Limb (tissue), 2 donors: ENCODE results near the gene CHST15.

ENCODE experiments used
- DNase-seq, 2 donors: peaks; one replicate each; pipeline ENCODE4 v3.0.0-alpha.2; 2016; ENCODE audit errors: extremely low spot score in 2 of 2

The CHST15 gene

DNA sequence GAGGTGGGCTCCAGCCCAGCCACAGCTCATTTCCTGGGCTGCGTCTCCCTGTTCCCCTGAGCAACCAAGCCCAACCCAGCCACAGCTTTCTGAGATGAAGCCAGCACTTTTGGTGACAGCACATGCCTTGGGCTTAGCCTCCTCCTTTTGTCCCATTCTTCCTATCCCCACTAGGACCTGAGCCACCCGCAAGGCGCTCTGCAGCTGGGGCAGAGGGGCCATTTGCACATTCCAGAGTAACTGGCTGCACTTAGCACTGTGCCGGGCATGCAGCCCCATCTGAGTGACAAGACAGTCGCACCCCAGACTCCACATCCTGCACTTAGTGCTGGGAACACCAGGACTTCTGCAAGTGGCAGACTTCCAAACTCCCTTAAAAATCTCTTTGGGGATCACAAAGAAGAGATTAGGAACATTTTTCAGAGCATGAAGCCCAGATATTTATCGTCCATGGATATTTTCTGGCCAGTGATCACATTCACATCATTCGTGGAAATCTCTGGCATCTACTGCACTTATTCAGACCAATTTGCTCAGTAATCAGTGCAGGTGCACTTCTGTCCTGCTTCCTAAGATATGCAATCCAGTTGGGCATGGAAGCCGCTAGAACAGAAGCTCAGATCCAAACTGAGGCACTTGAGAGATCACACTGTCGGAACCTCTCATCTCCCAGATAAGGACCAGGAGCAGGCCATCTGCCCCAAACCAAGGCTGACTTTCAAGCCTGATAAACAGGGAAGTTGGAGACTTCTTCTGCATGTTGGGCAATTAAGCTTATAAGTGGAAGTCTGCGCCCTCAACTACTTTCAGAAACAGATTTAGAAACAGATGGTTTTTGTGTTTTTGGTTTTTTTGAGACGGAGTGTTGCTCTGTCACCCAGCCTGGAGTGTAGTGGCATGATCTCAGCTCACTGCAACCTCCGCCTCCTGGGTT lies 26.4 kb downstream of the CHST15 start:
- no peak for DNase-seq

DNA sequence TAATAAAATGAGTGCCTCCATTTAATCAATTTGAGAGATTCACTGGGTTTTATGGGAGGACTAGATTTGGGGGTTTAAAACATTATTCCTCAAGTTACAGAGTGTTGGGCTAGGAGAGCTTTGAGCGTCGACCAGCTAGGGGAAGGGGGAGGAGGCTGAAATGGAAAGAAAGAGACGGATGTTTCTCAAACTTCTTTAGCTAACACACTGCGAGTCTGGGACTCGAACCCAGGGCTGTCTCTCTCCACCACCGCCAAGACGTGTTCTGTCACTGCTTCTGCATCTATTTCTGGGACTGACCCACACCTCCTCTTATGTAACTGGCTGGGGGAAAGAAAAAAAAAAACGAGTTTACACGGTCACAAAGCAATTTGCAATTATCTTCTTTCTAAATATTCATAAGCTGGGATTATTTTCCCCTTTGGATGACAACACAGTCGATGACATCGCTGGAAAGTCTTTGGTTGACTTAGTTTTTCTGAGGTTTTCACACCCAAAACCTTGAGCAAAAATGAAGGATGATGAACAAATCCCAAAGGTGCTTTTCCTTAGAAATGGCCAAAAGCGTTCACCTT lies 27.2 kb downstream of the CHST15 start:
- DNase-seq: no peak

DNA sequence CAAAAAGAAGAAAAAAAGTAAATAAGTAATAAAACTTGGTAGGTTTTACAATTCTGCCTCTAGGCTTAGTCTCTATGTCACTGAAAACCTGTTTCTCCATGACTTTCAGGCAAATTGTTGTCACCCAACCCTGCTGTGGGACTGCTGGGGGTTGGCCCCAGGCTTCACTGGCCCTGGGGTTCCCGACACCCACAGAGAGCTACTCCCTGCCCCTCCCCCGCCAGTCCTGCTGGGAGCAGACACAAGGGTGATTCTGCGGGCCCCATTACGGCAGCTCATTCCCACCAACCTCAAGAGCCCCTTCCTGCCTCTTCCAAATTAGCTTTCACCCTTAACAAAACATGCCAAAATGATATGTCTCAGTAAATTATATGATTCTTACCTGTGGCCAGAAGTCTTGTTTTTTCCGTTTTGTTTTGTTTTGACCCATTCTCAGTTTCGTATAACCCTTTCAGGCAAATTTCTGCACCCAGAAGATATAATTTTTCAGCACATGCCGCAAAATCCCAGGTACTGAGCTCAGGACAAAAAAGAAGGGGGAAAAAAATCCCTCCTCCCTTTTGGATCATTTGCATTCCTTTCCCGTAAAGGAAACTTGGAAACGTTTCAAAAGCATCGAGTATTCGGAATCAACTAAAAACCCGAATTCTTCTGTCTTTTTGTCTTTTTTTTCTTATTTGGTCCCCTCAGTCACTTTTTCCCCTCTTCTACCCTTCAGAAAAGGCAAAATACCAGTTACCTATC lies 27.8 kb downstream of the CHST15 start:
- no peak for DNase-seq

DNA sequence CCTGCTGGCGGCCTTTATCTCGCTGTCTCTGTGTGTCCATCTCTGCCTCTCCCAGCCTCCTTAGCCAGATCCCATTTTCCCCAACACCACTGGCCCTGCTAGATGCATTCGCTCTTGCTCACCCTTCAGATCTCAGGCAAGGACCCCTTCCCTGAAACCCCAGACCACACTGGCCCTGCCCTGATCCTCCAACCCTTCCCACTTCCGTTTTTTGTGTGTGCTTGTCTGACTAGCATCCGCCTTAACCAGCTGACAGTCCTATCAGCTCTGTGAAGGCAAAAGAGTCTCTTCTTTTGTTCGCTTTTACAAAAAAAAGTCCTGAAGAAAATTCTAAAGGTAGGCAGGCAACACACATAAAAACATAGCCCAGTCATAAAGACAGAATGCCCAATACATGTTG lies 28.7 kb downstream of the CHST15 start:
- no peak for DNase-seq

DNA sequence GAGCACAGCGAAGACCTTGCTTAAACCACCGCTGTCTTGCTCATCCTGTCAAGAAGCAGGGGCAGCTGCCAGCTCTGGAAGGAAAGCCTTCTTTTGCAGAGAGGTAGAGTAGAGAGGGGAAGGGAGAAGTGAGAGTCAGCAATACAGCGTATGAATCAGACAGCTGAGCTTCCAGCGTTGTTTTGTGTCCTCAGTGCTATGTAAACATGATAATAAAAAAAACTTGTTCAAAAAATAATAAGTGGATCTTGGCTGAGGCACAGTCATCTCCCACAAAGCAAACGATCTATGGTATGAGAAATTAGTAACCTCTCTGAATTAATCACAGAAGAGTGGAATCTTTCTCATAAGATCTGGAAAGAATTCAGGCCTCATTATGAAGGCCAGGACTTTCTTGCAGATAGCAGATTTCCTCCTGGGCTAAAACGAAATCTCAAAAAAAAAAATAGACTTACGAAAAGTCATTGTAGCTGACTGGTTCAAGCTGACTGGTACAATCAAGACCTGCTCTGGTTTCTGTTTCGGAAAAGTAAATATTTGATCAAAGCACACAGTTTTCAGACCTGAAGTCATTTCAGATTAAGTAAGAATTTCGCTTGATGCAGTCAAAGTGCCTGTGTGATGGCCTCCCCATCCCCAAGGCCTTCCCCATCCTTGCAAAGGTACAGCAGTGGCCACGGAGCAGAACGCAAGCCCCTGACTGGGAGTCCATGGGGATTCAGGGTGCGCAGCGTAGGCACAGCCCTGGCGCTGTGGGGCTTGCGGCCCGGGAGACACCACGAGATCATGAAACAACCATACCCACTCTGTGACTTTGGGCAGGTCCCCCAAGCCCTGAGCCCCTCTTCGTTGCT lies 29.4 kb downstream of the CHST15 start:
- no peak for DNase-seq

DNA sequence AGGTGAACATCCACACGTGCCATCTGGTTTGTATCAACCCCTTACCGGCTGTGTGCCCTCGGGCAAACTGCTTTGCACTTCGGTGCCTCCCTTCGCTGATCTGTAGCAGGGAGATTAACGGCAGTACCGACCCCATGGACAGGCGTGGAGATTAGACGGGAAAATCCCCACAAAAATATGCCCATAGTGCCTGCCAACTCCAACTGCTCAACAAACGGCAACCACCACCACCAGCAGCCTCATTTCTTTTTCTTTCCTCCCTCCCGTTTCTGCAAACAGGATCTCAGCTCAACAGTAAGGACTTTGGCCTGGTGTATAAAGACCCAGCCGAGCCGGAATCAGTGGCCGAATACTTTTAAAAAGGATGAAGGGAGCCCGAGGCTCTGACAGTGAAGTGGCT lies 31.0 kb downstream of the CHST15 start:
- DNase-seq: no peak

DNA sequence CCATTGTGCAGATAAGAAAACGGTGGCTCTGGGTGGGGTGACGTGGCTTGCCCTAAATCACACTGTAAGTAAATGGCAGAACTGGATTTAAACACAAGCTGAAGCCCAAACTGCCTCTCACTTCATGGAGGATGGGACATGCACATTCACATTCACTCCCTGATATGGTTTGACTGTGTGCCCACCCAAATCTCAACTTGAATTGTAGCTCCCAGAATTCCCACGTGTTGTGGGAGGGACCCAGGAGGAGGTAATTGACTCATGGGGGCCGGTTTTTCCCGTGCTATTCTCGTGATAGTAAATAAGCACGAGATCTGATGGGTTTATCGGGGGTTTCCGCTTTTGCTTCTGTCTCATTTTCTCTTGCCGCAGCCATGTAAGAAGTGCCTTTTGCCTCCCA lies 32.4 kb downstream of the CHST15 start:
- no peak for DNase-seq

DNA sequence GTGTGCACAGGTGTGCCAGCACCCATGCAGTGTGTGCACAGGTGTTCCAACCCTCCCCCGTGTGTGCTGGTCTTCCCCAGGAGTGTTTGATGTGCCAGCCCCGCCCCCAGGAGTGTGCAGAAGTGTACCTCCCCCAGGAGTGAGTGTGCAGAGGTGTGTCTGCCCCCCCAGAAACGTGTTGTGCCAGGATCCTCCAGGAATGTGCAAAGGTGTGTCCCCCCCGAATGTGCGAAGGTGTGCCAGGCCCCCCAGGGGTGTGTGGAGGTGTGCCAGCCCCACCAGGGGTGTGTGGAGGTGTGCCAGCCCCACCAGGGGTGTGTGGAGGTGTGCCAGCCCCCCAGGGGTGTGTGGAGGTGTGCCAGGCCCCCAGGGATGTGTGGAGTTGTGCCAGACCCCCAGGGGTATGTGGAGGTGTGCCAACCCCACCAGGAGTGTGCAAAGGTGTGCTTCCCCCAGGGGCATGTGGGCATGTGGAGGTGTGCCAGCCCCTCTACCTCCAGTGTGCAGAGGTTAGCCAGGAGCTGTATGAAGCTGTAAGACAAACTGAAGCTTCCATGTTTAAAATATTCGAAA lies 33.2 kb downstream of the CHST15 start:
- no peak for DNase-seq

DNA sequence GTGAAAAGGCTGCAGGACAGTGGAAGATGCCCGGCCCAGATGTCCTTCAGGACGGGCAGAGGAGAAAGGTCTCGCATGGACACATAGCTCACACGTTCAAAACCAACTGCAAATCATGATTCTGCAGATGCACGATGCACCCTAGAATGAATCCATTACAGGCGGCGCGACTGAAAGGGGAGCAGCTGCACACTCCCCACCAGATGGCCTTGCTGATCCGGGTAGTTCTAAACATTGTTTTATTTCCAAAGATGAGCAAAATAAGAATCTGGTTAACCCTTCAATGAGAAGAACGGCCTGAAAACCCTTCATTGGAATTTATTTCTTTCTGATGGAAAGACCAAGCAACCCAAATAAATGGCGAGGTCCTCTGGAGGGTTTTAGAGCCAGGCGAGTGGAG lies 33.8 kb downstream of the CHST15 start:
- no peak for DNase-seq

DNA sequence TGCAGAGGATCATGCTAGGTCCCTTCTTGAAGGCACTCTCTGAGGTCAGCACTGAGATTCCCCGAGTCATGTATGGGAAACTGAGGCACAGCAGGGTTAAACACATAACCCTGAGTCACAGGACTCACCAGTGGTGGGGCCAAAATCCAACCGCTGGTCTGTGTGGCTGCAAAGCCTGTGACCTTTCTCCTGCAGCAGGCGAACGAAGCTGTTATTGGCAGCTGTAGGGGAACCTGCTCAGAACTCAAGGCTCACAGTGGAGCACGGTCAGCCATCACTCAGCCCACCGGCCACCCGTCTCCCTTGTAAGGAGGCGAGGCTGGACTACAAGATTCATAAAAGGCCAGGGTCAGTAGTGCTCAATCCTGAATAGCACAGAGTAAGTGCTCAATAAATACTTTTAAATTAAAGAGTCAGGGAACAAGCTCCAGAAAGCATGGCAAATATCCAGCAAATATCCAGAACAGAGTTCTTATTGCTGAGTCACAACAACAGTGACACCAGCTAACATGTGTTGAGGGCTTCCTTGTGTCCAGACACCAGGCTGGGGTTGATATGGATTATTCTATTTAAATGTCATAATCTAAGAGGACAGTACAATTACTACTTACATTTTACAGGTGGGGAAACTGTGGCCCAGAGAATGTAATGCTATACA lies 34.9 kb downstream of the CHST15 start:
- no peak for DNase-seq

DNA sequence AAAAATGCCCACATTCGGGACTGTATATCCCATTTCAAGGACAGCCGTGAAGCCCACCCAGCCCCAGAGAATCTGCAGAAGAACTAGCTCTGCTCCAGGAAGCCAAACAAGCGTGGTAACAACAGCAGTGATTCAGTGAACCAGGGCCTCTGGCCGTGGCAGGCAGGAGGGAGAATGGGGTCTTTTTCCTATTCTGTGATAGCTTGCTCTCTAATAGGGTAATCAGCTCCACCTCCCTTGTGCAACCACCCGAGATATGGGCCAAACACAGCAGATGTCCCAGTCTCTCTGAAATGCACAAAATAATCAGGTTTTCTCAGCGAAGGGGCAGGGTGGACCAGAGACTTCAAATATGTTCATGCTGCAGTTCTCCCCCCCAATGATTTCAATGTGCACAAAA lies 35.8 kb downstream of the CHST15 start:
- DNase-seq: no peak

DNA sequence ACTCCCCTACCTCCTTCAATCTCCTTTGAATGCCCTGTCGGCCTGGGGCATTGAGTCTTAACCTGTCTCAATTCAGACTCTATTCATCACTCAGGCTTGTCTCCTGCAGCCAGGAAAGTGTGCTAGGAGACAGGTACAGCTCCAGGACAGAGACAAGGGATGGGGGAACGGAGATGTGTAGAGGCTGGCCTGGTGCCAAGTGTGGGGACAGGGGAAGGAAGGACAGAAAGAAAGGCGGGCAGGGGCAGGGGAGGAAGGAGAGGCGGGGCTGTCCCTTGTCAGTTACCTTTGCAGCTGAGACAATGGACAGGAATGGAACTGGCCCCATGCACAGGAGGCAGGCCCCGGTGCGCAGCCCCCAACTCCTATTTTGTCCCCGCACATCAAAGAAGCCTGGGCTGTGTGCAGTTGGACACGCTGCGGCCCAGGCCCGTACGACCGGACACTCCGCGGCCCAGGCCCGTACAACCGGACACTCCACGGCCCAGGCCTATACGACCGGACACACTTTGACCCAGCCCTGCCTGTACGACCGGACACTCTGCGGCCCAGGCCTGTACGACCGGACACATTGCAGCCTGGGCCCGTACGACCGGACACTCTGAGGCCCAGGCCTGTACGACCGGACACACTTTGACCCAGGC lies 36.9 kb downstream of the CHST15 start:
- no peak for DNase-seq

DNA sequence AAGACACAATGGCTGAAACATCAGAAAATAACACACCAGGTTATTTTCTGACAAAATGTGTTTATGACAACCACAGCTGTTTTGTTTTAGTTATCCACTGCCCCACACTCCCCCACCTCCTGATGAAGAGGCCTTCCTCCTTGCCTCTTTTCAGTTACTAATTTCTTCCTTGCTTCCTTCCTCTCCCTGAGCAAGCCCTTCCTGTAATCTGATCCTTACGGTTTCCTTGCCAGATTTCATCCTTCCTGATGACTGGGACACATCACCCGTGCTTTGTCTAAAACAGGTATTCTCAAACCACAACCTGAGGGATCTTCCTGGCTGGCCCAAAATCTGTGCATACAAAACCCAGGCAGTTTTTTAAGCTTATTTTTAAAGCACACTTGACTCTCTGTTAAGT lies 39.4 kb downstream of the CHST15 start:
- no peak for DNase-seq

DNA sequence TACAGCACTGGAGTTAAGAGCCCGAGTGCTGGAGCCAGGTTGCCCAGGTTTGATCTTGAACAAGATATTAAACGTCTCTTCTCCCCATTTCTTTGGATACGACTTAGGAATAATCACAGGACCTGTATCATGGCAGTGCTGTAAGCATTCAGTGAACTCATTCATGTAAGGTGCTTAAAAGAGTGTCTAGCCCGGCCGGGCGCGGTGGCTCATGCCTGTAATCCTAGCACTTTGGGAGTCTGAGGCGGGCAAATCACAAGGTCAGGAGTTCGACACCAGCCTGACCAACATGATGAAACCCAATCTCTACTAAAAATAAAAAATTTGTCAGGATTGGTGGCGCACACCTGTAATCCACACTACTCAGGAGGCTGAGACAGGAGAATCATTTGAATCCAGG lies 40.8 kb downstream of the CHST15 start:
- no peak for DNase-seq

DNA sequence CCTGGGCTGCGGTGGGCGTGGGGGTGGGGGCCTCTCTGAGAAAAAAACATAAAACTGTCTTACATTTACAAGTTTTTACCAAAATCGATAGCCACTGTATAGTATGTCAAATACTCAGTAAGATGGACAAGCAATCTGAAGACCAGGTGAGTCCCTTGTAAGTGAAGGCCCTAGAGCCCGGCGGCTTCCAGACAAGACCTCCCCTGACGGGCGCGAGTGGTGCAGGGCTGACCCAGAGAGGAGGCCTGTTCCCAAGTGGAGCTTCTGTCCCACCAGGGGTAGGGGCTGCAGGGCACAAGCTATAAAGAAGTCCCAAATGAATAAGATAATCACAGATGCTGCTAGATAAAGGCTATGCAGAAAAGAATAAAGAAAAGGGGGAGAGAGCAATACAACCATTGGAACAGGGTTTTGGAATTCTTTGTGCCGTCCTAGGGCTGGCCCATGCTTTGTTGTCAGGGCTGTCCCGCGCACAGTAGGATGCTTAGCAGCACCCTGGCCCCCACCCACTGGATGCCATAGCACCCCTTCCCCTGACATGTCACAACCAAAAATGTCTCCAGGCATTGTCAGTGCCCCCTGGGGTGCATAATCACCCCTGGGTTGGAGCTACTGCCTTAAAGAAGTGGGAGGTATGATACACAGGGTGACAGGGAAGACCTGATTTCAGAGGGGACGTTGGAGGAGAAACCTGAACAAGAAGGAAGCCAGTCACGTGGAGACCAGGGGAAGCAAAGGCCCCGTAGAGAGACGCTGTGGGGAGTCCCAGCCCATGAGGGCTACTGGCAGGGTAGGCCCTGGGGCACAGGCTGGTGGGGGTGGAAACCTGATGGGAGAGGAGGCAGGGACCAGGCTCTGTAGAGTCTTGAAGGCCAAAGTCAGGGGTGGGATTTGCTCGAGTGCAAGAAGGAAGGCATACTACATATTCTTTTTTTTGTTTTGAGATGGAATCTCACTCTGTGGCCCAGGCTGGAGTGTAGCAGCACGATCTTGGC lies 43.1 kb downstream of the CHST15 start:
- DNase-seq: no peak

DNA sequence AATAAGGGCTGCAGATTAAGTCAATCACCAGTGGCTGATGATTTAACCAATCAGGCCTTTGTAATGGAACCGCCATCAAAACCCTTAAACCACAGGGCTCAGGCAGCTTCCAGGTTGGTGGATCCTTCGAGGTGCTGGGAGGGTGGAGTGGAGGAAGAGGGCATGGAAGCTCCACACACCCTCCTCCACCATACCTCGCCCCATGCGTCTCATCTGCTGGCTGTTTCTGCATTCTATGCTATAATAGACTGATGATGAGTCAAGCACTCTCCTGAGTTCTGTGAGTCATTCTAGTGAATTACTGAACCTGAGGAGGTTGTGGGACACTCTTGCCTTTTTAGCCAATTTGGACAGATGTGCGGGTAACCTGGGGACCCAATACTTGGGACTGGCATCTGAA lies 43.9 kb downstream of the CHST15 start:
- DNase-seq: no peak

DNA sequence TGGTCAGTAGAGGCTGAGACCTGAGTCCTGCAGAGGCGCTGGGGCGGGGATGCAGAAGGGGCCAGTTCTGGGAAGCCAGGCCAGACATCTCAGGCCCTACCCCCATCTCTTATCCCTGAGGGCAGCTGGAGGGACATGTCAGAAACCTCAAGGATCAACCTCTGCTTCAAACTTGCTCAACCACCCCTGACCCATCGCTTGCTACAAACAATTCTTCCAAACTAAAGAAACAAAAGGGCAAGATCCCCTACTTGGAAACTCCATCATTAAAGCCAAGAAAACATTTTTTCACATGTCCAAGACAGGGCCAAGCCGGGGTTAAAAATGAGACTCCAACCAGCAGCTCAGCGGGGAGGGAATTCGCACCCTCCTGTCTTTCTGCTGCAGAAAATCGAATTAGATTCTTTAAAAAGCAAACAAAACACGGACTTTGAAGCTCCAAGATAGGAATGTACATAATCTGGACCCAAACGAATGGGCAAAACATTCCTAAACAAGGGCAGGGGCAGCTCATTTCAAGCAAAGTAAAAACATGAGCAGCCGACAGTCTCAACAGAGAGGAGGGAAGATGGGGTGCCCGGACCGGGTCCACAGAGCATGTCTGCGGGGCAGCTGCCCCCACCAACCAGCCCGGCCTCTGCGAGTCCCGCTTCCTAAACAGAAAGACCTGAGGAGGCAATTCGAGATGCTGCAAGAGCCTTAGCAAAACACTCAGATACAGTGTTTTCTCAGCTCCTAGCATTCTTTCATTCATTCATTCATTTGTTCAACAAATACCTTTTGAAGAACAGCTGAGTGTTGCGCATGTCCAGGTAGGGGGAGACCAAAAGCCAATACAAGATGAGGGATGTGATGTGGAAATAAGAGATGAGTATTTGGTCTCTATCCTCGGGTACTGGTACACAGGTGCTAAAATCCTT lies 44.8 kb downstream of the CHST15 start:
- DNase-seq: no peak
